IPS-20b (cell line): ENCODE results near the gene ISCU.
"Not testable (repeated sequence)": the region's sequence is repeated elsewhere in the genome, so short reads cannot be mapped to it uniquely, and the experiment has no call there.

ENCODE experiments used
- H3K27ac ChIP-seq: one replicate; pipeline ENCODE4 v1.5.1; 2013; ENCODE audit warnings: low read length
- H3K27me3 ChIP-seq: 2 replicates; pipeline ENCODE4 v1.6.1; 2013; ENCODE audit warnings: mild to moderate bottlenecking, low read length, inconsistent platforms; ENCODE audit not compliant: insufficient read depth
- H3K36me3 ChIP-seq: 2 replicates; pipeline ENCODE4 v1.6.1; 2013; ENCODE audit warnings: low read depth, mild to moderate bottlenecking, inconsistent platforms, low read length, moderate library complexity; ENCODE audit not compliant: insufficient read depth
- H3K4me1 ChIP-seq: 2 replicates; pipeline ENCODE4 v1.6.1; 2013; ENCODE audit warnings: mild to moderate bottlenecking, control low read depth, inconsistent platforms, low read length, moderate library complexity; ENCODE audit not compliant: insufficient read depth
- H3K4me3 ChIP-seq: 2 replicates; pipeline ENCODE4 v1.5.1; 2013; ENCODE audit warnings: mild to moderate bottlenecking, low read length, inconsistent platforms
- H3K9ac ChIP-seq: 2 replicates; pipeline ENCODE4 v1.6.1; 2013; ENCODE audit warnings: low read depth, mild to moderate bottlenecking, inconsistent platforms, low read length, moderate library complexity
- H3K9me3 ChIP-seq: 2 replicates; pipeline ENCODE4 v1.6.1; 2013; ENCODE audit warnings: mild to moderate bottlenecking, low read depth, low read length, inconsistent platforms; ENCODE audit not compliant: insufficient read depth

The ISCU gene

GRCh38 chr12:108548954-108549521 is 13.4 kb upstream of the ISCU start:
- no peaks in the 10 kb centered on the region for H3K9me3 ChIP-seq
- no peak overlapping the region for H3K27ac ChIP-seq
- H3K27me3 ChIP-seq = no peaks in the 10 kb centered on the region
- H3K9ac ChIP-seq = no peak overlapping the region
- H3K36me3 ChIP-seq = peaks cover 56% of the 10 kb centered on the region
- H3K4me3 ChIP-seq = no peak overlapping the region
- no peaks in the 10 kb centered on the region; the same call in 1 of the 2 replicates for H3K4me1 ChIP-seq

- no peak overlapping the region for H3K4me3 ChIP-seq
- no peak overlapping the region for H3K9ac ChIP-seq
- no peaks in the 10 kb centered on the region; the same call in 1 of the 2 replicates for H3K4me1 ChIP-seq
- H3K27me3 ChIP-seq = no peaks in the 10 kb centered on the region
- H3K36me3 ChIP-seq = peaks cover 36% of the 10 kb centered on the region
- no peaks in the 10 kb centered on the region for H3K9me3 ChIP-seq
- H3K27ac ChIP-seq = no peak overlapping the region
Observed at GRCh38 chr12:108551535-108551934, 10.9 kb upstream of the ISCU start.

- Histone ChIP-seq H3K9me3 (no peaks in the 10 kb centered on the region), H3K27ac (no peak overlapping the region), H3K27me3 (no peaks in the 10 kb centered on the region), H3K9ac (no peak overlapping the region), H3K36me3 (peaks cover 32% of the 10 kb centered on the region), H3K4me1 (no peaks in the 10 kb centered on the region; the same call in 1 of the 2 replicates), H3K4me3 (no peak overlapping the region)
Observed at GRCh38 chr12:108553799-108554198, 8.6 kb upstream of the ISCU start.

- H3K27me3 ChIP-seq, H3K4me1 ChIP-seq, H3K9ac ChIP-seq, H3K27ac ChIP-seq, H3K4me3 ChIP-seq, H3K9me3 ChIP-seq: not testable (repeated sequence)
- H3K36me3 ChIP-seq = peaks cover 22% of the 10 kb centered on the region
Observed at GRCh38 chr12:108555383-108555782, 7.0 kb upstream of the ISCU start.

- Histone ChIP-seq H3K36me3 (peaks cover 26% of the 10 kb centered on the region), H3K27me3 (no peaks in the 10 kb centered on the region), H3K4me3 (peak overlapping the region; percentile 98), H3K4me1 (no peaks in the 10 kb centered on the region), H3K9ac (no peak overlapping the region), H3K27ac (no peak overlapping the region), H3K9me3 (no peaks in the 10 kb centered on the region)
Observed at GRCh38 chr12:108559007-108559655, 3.3 kb upstream of the ISCU start.

- Histone ChIP-seq H3K9ac (peak overlapping the region; percentile 96), H3K4me1 (no peaks in the 10 kb centered on the region), H3K27ac (no peak overlapping the region), H3K9me3 (no peaks in the 10 kb centered on the region), H3K36me3 (peaks cover 32% of the 10 kb centered on the region), H3K27me3 (no peaks in the 10 kb centered on the region), H3K4me3 (peak overlapping the region; percentile 98)
Observed at GRCh38 chr12:108559748-108560147, 2.6 kb upstream of the ISCU start.

GRCh38 chr12:108560321-108560721 is 2.1 kb upstream of the ISCU start:
- Histone ChIP-seq H3K27ac (peak overlapping the region; percentile 94), H3K36me3 (peaks cover 38% of the 10 kb centered on the region), H3K27me3 (no peaks in the 10 kb centered on the region), H3K9ac (peak overlapping the region; percentile 96), H3K9me3 (no peaks in the 10 kb centered on the region), H3K4me3 (peak overlapping the region; percentile 98), H3K4me1 (no peaks in the 10 kb centered on the region)

- H3K4me1 ChIP-seq = no peaks in the 10 kb centered on the region
- H3K9me3 ChIP-seq = no peaks in the 10 kb centered on the region
- H3K9ac ChIP-seq = peak within 1 kb of the TSS; percentile 96
- peak within 1 kb of the TSS; percentile 98 for H3K4me3 ChIP-seq
- H3K36me3 ChIP-seq = peaks cover 45% of the 10 kb centered on the region
- H3K27me3 ChIP-seq = no peaks in the 10 kb centered on the region
- H3K27ac ChIP-seq = peak within 1 kb of the TSS; percentile 94
Observed at GRCh38 chr12:108560752-108561719, 1.4 kb upstream of the ISCU start, which contains the start of gene SART3. Gene SART3, minus strand, starts transcription at chr12:108561173. Its CDS starts 19 bp downstream, at chr12:108561154.

- Histone ChIP-seq H3K4me1 (no peaks in the 10 kb centered on the region), H3K27ac (peak overlapping the region; percentile 94), H3K4me3 (peak overlapping the region; percentile 98), H3K9ac (peak overlapping the region; percentile 96), H3K36me3 (peaks cover 46% of the 10 kb centered on the region), H3K9me3 (no peaks in the 10 kb centered on the region), H3K27me3 (no peaks in the 10 kb centered on the region)
Observed at GRCh38 chr12:108561852-108562347, 496 bp upstream of the ISCU start.

GRCh38 chr12:108563136-108563803 is 874 bp downstream of the ISCU start:
- Histone ChIP-seq H3K4me3 (peak overlapping the region; percentile 98), H3K9me3 (no peaks in the 10 kb centered on the region), H3K4me1 (no peaks in the 10 kb centered on the region), H3K9ac (peak overlapping the region; percentile 85; the same call in 1 of the 2 replicates), H3K27ac (peak overlapping the region; percentile 8), H3K27me3 (no peaks in the 10 kb centered on the region), H3K36me3 (peaks cover 47% of the 10 kb centered on the region)

- no peak overlapping the region for H3K9ac ChIP-seq
- peaks cover 50% of the 10 kb centered on the region for H3K36me3 ChIP-seq
- no peaks in the 10 kb centered on the region for H3K9me3 ChIP-seq
- H3K4me3 ChIP-seq = peak overlapping the region; percentile 98; the same call in 1 of the 2 replicates
- H3K27me3 ChIP-seq = no peaks in the 10 kb centered on the region
- H3K4me1 ChIP-seq = no peaks in the 10 kb centered on the region
- no peak overlapping the region for H3K27ac ChIP-seq
Observed at GRCh38 chr12:108563804-108564151, 1.4 kb downstream of the ISCU start.
